ENCODE results near the gene FCN1. TPM values are rescaled to one million over a fixed set of nuclear protein-coding genes. Genes with fewer than 3 reads are reported as not detected.

Gene FCN1
- total RNA-seq, 1 donor from 2014 or later = not detected

DNA sequence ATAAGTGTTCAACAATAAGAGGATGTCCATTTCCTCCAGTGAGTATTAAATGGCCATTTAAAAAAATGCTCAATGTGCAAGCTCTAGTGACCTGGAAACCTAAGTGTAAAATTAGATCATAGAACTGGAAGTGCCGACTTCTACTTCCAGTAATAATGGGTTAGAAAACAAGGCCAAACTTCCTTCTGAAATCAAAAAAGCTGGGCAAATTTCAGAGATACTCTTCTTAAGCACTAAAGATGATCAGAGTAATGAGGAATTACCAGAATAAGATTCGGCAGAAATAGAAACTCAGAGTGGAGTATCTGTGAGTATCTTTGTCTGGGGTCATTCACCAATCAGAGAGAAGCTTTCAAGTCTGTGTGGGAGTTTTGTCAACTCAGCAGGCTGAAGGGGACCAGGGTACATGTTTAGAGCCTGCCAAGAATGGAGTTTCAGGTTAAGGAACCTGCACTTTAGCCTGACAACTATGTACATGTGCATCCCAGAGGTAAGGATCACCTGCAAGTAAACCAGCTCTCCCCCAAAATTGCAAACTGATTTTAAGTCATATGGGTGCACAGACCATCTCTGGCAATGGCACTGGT, 20.0 kb downstream of the FCN1 start:
- H3K4me1 Mint-ChIP-seq (ENCODE audit: unreplicated experiment) = no peaks in the 10 kb centered on the region
- peaks cover 8% of the 10 kb centered on the region for H3K27me3 Mint-ChIP-seq
- DNase-seq (ENCODE audit: extremely low spot score, unreplicated experiment) = no peak
- no peaks in the 10 kb centered on the region for H3K9me3 Mint-ChIP-seq
- H3K4me3 Mint-ChIP-seq = no peak overlapping the region
- H3K27ac Mint-ChIP-seq = no peak overlapping the region
- H3K36me3 Mint-ChIP-seq = no peaks in the 10 kb centered on the region
- TF ChIP-seq, protein P1, sequence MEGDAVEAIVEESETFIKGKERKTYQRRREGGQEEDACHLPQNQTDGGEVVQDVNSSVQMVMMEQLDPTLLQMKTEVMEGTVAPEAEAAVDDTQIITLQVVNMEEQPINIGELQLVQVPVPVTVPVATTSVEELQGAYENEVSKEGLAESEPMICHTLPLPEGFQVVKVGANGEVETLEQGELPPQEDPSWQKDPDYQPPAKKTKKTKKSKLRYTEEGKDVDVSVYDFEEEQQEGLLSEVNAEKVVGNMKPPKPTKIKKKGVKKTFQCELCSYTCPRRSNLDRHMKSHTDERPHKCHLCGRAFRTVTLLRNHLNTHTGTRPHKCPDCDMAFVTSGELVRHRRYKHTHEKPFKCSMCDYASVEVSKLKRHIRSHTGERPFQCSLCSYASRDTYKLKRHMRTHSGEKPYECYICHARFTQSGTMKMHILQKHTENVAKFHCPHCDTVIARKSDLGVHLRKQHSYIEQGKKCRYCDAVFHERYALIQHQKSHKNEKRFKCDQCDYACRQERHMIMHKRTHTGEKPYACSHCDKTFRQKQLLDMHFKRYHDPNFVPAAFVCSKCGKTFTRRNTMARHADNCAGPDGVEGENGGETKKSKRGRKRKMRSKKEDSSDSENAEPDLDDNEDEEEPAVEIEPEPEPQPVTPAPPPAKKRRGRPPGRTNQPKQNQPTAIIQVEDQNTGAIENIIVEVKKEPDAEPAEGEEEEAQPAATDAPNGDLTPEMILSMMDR (conservative IDR thresholded peaks at IDR 0.05) = no peak

DNA sequence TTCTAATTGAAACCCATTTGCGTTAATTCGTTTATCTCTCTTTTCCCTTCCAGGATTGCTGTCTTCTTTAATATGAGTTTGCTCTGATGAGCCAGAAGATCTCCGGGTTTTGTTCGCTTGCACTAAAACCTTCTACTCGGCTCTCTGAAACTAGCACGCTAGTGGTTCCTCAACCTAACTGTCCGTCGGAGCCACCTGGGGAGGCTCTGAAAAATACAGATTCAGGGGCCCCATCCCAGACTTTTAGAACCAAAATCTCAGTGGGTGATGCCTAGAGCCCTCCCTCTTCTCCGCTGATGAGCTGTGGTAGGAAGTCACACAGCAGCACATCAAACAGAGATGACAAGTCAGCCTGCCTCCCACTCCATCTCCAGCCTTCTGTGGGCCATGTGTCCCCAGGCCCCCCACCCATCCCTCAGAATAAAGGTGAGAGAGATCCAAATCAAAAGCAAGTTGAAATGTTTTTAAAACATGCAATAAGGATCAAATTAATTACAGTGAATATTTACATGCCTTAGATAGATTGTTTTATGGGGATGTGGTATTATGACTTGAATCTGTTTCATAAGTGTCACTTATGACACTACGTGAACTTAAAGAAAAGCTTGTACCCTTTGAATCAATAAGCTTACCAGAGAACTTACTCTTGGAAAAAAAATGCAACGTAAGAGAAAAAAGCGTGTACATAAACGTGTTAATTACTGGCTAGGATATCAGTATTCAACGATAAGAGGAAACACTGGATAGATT, 20.7 kb downstream of the FCN1 start:
- no peaks in the 10 kb centered on the region for H3K9me3 Mint-ChIP-seq
- H3K36me3 Mint-ChIP-seq = no peaks in the 10 kb centered on the region
- TF ChIP-seq, protein P1 (conservative IDR thresholded peaks at IDR 0.05) = no peak
- no peak overlapping the region for H3K4me3 Mint-ChIP-seq
- H3K27ac Mint-ChIP-seq = no peak overlapping the region
- H3K4me1 Mint-ChIP-seq (ENCODE audit: unreplicated experiment) = no peaks in the 10 kb centered on the region
- DNase-seq (ENCODE audit: extremely low spot score, unreplicated experiment) = no peak
- peaks cover 8% of the 10 kb centered on the region for H3K27me3 Mint-ChIP-seq

DNA sequence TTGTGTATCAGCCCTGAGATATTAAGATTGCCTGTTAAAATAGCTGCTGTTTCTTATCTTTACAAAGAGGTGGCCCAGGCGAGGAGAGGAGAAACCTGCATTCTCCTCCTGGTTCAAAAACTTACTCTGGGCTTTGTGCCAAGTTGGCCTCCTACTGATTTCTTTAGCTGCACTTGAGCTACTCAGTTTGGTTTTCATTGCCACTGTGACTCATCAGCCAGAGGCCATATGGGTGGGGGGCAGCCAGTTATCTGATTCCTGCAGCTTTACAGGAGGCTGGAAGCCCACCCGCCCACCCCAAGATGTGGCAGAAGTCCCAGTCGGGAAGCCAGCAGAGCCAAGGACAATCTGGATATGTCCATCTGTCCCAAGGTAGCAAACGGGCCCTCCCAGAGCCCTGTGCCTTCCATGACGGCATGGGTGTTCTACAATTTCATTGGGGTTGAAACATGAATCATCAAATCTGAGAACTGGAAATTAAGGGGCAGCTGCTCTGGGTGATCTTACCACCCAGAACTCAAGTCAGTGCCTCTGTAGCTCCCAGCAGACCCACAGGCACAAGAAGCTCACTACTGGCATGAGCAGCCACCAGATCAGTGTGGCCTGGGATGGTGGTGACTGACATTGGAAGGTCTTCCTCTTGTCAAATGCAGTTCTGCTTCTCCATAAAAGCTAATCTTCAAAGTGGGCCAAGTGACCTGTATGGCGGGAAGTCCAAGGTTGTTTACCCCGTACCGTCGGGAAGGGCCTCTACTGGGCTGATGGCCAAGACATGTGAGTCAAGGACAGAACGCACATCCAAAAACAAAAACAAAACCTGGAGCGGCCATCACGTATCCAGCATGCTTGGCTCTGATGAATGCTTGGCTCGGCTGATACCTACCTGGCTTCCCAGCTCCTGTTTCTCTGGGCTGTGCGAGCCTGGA, 21.5 kb downstream of the FCN1 start:
- TF ChIP-seq, protein P1 (conservative IDR thresholded peaks at IDR 0.05) = no peak
- Mint-ChIP-seq H3K9me3 (no peaks in the 10 kb centered on the region), H3K27me3 (peaks cover 8% of the 10 kb centered on the region), H3K27ac (no peak overlapping the region), H3K4me3 (no peak overlapping the region), H3K36me3 (no peaks in the 10 kb centered on the region), H3K4me1 (ENCODE audit: unreplicated experiment) (peaks cover 1% of the 10 kb centered on the region)
- peak; percentile 50 for DNase-seq (ENCODE audit: extremely low spot score, unreplicated experiment)

DNA sequence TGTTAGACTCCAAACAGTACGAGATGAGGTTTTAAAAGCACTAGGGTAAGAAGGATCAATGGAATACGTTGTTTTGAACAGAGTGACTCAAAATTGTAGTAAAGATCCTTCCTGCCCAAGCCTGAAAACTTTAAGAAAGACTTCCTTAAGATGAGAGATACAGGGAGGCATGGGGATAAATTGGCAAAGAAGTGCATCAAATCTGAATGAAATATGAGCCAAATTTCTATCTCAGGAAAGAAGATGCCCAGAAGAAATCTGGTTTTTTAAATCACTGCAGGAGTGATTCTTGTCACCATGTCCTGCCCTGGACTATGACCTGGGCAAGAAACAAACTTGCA, 22.2 kb downstream of the FCN1 start:
- H3K27ac Mint-ChIP-seq = no peak overlapping the region
- H3K4me1 Mint-ChIP-seq (ENCODE audit: unreplicated experiment) = peaks cover 6% of the 10 kb centered on the region
- TF ChIP-seq, protein P1 (conservative IDR thresholded peaks at IDR 0.05) = no peak

DNA sequence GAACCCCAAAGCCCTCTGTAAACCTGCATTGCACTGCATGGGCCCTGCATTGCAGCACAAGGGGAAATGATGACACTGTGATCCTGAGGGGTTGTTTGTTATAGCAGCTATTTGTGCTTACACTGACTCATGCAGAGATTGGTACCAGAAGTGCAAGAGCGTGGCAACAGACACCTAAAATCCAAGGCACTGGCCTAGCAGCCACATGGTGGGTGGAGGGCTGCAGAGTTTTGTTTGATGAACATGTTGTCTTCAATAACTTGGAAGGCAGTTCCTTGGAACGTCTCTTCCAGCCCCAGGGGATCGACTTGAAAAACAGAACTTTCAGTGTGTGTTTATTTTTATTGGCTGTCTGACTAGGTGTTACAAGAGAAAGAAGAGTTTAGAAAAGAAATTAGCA, 22.6 kb downstream of the FCN1 start:
- no peak overlapping the region for H3K4me3 Mint-ChIP-seq
- H3K9me3 Mint-ChIP-seq = no peaks in the 10 kb centered on the region
- peaks cover 8% of the 10 kb centered on the region for H3K27me3 Mint-ChIP-seq
- TF ChIP-seq, protein P1 (conservative IDR thresholded peaks at IDR 0.05) = no peak
- no peak overlapping the region for H3K27ac Mint-ChIP-seq
- H3K4me1 Mint-ChIP-seq (ENCODE audit: unreplicated experiment) = peaks cover 6% of the 10 kb centered on the region
- H3K36me3 Mint-ChIP-seq = no peaks in the 10 kb centered on the region
- DNase-seq (ENCODE audit: extremely low spot score, unreplicated experiment) = no peak

More for the DNA sequence above, 22.2 kb downstream of the FCN1 start:
- Mint-ChIP-seq H3K36me3 (no peaks in the 10 kb centered on the region), H3K4me3 (no peak overlapping the region), H3K9me3 (no peaks in the 10 kb centered on the region), H3K27me3 (peaks cover 8% of the 10 kb centered on the region)
- no peak for DNase-seq (ENCODE audit: extremely low spot score, unreplicated experiment)
